WI38 (cell line): ENCODE results near the gene MICALL2.

ENCODE experiments used
- H3K4me3 ChIP-seq: 2 replicates; pipeline ENCODE4 v1.5.1; 2011; ENCODE audit warnings: low read depth, mild to moderate bottlenecking, control low read depth, low read length
- CTCF ChIP-seq: IDR thresholded peaks from 2 replicates; pipeline ENCODE4 v1.5.1; 2012; ENCODE audit warnings: low read depth, mild to moderate bottlenecking, control low read depth, low read length

MICALL2 gene

GRCh38 chr7:1490837-1491236, 31.6 kb upstream of the MICALL2 start:
- no peak overlapping the region for H3K4me3 ChIP-seq
- TF ChIP-seq CTCF = no peak

GRCh38 chr7:1489336-1489735, 30.1 kb upstream of the MICALL2 start:
- TF ChIP-seq CTCF = no peak

GRCh38 chr7:1488016-1488415, 28.7 kb upstream of the MICALL2 start:
- no peak for TF ChIP-seq CTCF
- no peak overlapping the region for H3K4me3 ChIP-seq

More at GRCh38 chr7:1489336-1489735, 30.1 kb upstream of the MICALL2 start:
- no peak overlapping the region for H3K4me3 ChIP-seq

GRCh38 chr7:1487466-1487865, 28.2 kb upstream of the MICALL2 start:
- no peak for TF ChIP-seq CTCF
- H3K4me3 ChIP-seq = no peak overlapping the region

- TF ChIP-seq CTCF = no peak
- H3K4me3 ChIP-seq = no peak overlapping the region
Observed at GRCh38 chr7:1486571-1486970, 27.3 kb upstream of the MICALL2 start.

GRCh38 chr7:1485156-1485555, 25.9 kb upstream of the MICALL2 start:
- no peak for TF ChIP-seq CTCF
- no peak overlapping the region for H3K4me3 ChIP-seq

GRCh38 chr7:1484569-1484968, 25.3 kb upstream of the MICALL2 start:
- TF ChIP-seq CTCF = no peak

More at GRCh38 chr7:1484569-1484968, 25.3 kb upstream of the MICALL2 start:
- H3K4me3 ChIP-seq = no peak overlapping the region
